ENCODE results near the gene FRS2. TPM values are rescaled to one million over a fixed set of nuclear protein-coding genes. Genes with fewer than 3 reads are reported as not detected.

FRS2 gene
- total RNA-seq, 1 experiment from 2014 or later = 23.3 TPM

- TF ChIP-seq EZH2 (IDR thresholded peaks at IDR 0.05; ENCODE audit: low read depth) = no peak
- ChIA-PET CTCF (no interaction called here), POLR2A (ENCODE audit: unreplicated experiment) (no interaction called here)
- H3K9me2 ChIP-seq (ENCODE audit: insufficient read depth) = no peaks in the 10 kb centered on the region
- no peak for DNase-seq
- intact Hi-C loops (cut with micrococcal nuclease; ENCODE audit: unreplicated experiment) = no loop called here
- H3K79me2 ChIP-seq (ENCODE audit: low read depth) = no peaks in the 10 kb centered on the region
- H3K4me2 ChIP-seq = no peak overlapping the region
- no TSS peak for BruUV-seq (replicated peaks)
- H2AFZ ChIP-seq = no peak overlapping the region
- no peaks in the 10 kb centered on the region for H3F3A ChIP-seq (ENCODE audit: insufficient read depth, low read depth)
- H3K4me3 ChIP-seq = no peak overlapping the region
- H3K4me1 ChIP-seq (replicated peaks; ENCODE audit: insufficient read depth) = no peaks in the 10 kb centered on the region
- no peaks in the 10 kb centered on the region for H3K36me3 ChIP-seq (ENCODE audit: low read depth)
- no peak overlapping the region for H3K27ac ChIP-seq
- no peaks in the 10 kb centered on the region; the same call in 1 of the 2 replicates for H3K9me3 ChIP-seq (ENCODE audit: insufficient read depth, low read depth)
- H4K20me1 ChIP-seq (ENCODE audit: insufficient read depth) = no peaks in the 10 kb centered on the region
- H3K27me3 ChIP-seq (ENCODE audit: insufficient read depth, low read depth) = no peaks in the 10 kb centered on the region; the same call in 1 of the 2 replicates
Measured at GRCh38 chr12:69610126-69610525, 139.9 kb downstream of the FRS2 start.

DNA sequence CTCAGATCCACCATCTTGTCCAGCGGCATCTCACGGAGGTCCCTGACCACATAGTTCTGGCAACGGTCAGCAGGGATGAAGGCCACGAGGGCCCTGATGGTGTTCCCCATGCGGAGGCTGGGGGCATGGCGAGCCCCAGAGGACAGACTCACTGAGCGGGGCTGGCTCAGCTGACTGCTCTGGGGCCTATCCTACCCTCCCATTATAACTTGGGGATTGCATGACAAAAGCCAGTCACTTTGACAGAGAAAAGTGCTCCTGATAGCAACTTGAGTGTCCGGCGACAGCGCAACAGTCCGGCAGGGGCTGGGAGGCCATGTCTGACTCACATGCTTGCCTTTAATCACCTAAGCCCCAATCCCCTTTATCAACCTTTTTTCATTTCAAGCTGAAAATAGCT is 140.5 kb downstream of the FRS2 start, which contains the start of gene LRRC10:
LRRC10 (minus strand) TSS at position 179 of the 400 bp plus-strand sequence; CDS start at position 110, 69 bp downstream.
- no TSS peak for BruUV-seq (replicated peaks)
- no peaks in the 10 kb centered on the region for H3K4me1 ChIP-seq (replicated peaks; ENCODE audit: insufficient read depth)
- no peaks in the 10 kb centered on the region; the same call in 1 of the 2 replicates for H3K9me3 ChIP-seq (ENCODE audit: insufficient read depth, low read depth)
- H4K20me1 ChIP-seq (ENCODE audit: insufficient read depth) = no peaks in the 10 kb centered on the region
- no peak for DNase-seq
- no peaks in the 10 kb centered on the region; the same call in 1 of the 2 replicates for H3K27me3 ChIP-seq (ENCODE audit: insufficient read depth, low read depth)
- TF ChIP-seq EZH2 (IDR thresholded peaks at IDR 0.05; ENCODE audit: low read depth) = no peak
- no peak for TF ChIP-seq CTCF (conservative IDR thresholded peaks at IDR 0.05)
- no peaks in the 10 kb centered on the region for H3K36me3 ChIP-seq (ENCODE audit: low read depth)
- no peaks in the 10 kb centered on the region for H3F3A ChIP-seq (ENCODE audit: insufficient read depth, low read depth)
- no peak within 1 kb of the TSS for H3K4me3 ChIP-seq
- ChIA-PET CTCF (no interaction called here), POLR2A (ENCODE audit: unreplicated experiment) (no interaction called here)
- H3K4me2 ChIP-seq = no peak within 1 kb of the TSS
- H2AFZ ChIP-seq = no peak within 1 kb of the TSS
- no peaks in the 10 kb centered on the region for H3K9me2 ChIP-seq (ENCODE audit: insufficient read depth)
- intact Hi-C loops (cut with micrococcal nuclease; ENCODE audit: unreplicated experiment) = no loop called here
- no peaks in the 10 kb centered on the region for H3K79me2 ChIP-seq (ENCODE audit: low read depth)
- no peak within 1 kb of the TSS for H3K27ac ChIP-seq

- Histone ChIP-seq H3K27ac (no peak overlapping the region), H3K4me1 (replicated peaks; ENCODE audit: insufficient read depth) (no peaks in the 10 kb centered on the region), H4K20me1 (ENCODE audit: insufficient read depth) (no peaks in the 10 kb centered on the region), H3K9me3 (ENCODE audit: insufficient read depth, low read depth) (no peaks in the 10 kb centered on the region; the same call in 1 of the 2 replicates), H3K36me3 (ENCODE audit: low read depth) (no peaks in the 10 kb centered on the region), H3K79me2 (ENCODE audit: low read depth) (no peaks in the 10 kb centered on the region), H3K27me3 (ENCODE audit: insufficient read depth, low read depth) (peaks cover 13% of the 10 kb centered on the region; the same call in 1 of the 2 replicates), H2AFZ (no peak overlapping the region), H3K9me2 (ENCODE audit: insufficient read depth) (no peaks in the 10 kb centered on the region), H3K4me2 (no peak overlapping the region), H3K4me3 (no peak overlapping the region), H3F3A (ENCODE audit: insufficient read depth, low read depth) (no peaks in the 10 kb centered on the region)
- no peak for TF ChIP-seq EZH2 (IDR thresholded peaks at IDR 0.05; ENCODE audit: low read depth)
- TF ChIP-seq CTCF (conservative IDR thresholded peaks at IDR 0.05) = no peak
- DNase-seq = no peak
- ChIA-PET CTCF (no interaction called here), POLR2A (ENCODE audit: unreplicated experiment) (no interaction called here)
- no TSS peak for BruUV-seq (replicated peaks)
- intact Hi-C loops (cut with micrococcal nuclease; ENCODE audit: unreplicated experiment) = no loop called here
Measured at GRCh38 chr12:69613351-69613750, 143.2 kb downstream of the FRS2 start.

GRCh38 chr12:69616025-69616424 is 145.8 kb downstream of the FRS2 start:
- TF ChIP-seq CTCF (conservative IDR thresholded peaks at IDR 0.05) (no peak), EZH2 (IDR thresholded peaks at IDR 0.05; ENCODE audit: low read depth) (no peak)
- Histone ChIP-seq H3K27me3 (ENCODE audit: insufficient read depth, low read depth) (peaks cover 17% of the 10 kb centered on the region; the same call in 1 of the 2 replicates), H2AFZ (no peak overlapping the region; the same call in 1 of the 2 replicates), H3K9me2 (ENCODE audit: insufficient read depth) (no peaks in the 10 kb centered on the region), H3K36me3 (ENCODE audit: low read depth) (no peaks in the 10 kb centered on the region), H3F3A (ENCODE audit: insufficient read depth, low read depth) (no peaks in the 10 kb centered on the region), H3K79me2 (ENCODE audit: low read depth) (no peaks in the 10 kb centered on the region), H3K9me3 (ENCODE audit: insufficient read depth, low read depth) (no peaks in the 10 kb centered on the region), H4K20me1 (ENCODE audit: insufficient read depth) (no peaks in the 10 kb centered on the region), H3K4me2 (no peak overlapping the region), H3K4me1 (replicated peaks; ENCODE audit: insufficient read depth) (no peaks in the 10 kb centered on the region), H3K27ac (no peak overlapping the region), H3K4me3 (no peak overlapping the region)
- no peak for DNase-seq
- ChIA-PET CTCF (no interaction called here), POLR2A (ENCODE audit: unreplicated experiment) (interaction anchor here (0.6 kb wide), 1 partner anchor 1575 kb away, joined by 3 read pairs; no protein-coding TSS in a partner anchor)
- no TSS peak for BruUV-seq (replicated peaks)
- intact Hi-C loops (cut with micrococcal nuclease; ENCODE audit: unreplicated experiment) = no loop called here

Measured in PC-9 (cell line).